Measurements from ENCODE around the gene SPACA4.

SPACA4 gene

GRCh38 chr19:48637948-48638830 lies 31.6 kb downstream of the SPACA4 start:
- intact Hi-C loops (cut with micrococcal nuclease), result loop anchor here (1.0 kb wide), 1 partner anchor 19 kb away; the partner anchor contains the start of genes RPL18 and SPHK2
- H3K36me3 Mint-ChIP-seq (ENCODE audit: low read depth), result peaks cover 51% of the 10 kb centered on the region
- peak overlapping the region; percentile 94 for H3K27ac Mint-ChIP-seq
- H3K27me3 Mint-ChIP-seq, result no peaks in the 10 kb centered on the region
- H3K9me3 Mint-ChIP-seq, result no peaks in the 10 kb centered on the region
- peak overlapping the region; percentile 99 for H3K4me3 Mint-ChIP-seq
- peaks cover 55% of the 10 kb centered on the region for H3K4me1 Mint-ChIP-seq (ENCODE audit: low read depth)

- H3K27ac Mint-ChIP-seq, result peak overlapping the region; percentile 94
- intact Hi-C loops (cut with micrococcal nuclease), result no loop called here
- H3K9me3 Mint-ChIP-seq, result no peaks in the 10 kb centered on the region
- peaks cover 47% of the 10 kb centered on the region for H3K36me3 Mint-ChIP-seq (ENCODE audit: low read depth)
- H3K4me3 Mint-ChIP-seq, result peak overlapping the region; percentile 99
- H3K27me3 Mint-ChIP-seq, result no peaks in the 10 kb centered on the region
- H3K4me1 Mint-ChIP-seq (ENCODE audit: low read depth), result peaks cover 48% of the 10 kb centered on the region
These were observed 32.4 kb downstream of the SPACA4 start for GRCh38 chr19:48638831-48639381.

GRCh38 chr19:48639483-48640375 lies 33.2 kb downstream of the SPACA4 start:
- peak overlapping the region; percentile 94 for H3K27ac Mint-ChIP-seq
- no peaks in the 10 kb centered on the region for H3K9me3 Mint-ChIP-seq
- H3K36me3 Mint-ChIP-seq (ENCODE audit: low read depth), result peaks cover 45% of the 10 kb centered on the region
- peaks cover 48% of the 10 kb centered on the region for H3K4me1 Mint-ChIP-seq (ENCODE audit: low read depth)
- intact Hi-C loops (cut with micrococcal nuclease), result loop anchor here (10.0 kb wide), 1 partner anchor 145 kb away; no protein-coding TSS in a partner anchor
- H3K4me3 Mint-ChIP-seq, result peak overlapping the region; percentile 43
- H3K27me3 Mint-ChIP-seq, result no peaks in the 10 kb centered on the region

DNA sequence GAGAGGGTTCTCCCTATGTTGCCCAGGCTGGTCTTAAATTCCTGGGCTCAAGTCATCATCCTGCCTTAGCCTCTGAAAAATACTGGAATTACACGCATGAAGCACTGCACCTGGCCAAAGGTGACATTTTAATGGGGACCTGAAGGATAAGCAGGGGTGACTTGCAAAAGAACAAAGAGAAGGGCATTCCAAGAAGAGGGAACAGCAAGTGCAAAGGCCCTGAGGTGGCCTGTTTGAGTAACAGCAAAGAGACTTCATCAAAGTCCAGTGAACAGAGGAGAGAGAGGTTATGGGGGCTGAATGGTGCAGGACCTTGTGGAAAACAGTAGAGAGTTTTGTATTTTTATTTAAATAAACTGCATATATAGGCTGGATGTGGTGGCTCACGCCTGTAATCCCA lies 35.3 kb downstream of the SPACA4 start:
- H3K36me3 Mint-ChIP-seq (ENCODE audit: low read depth), result peaks cover 27% of the 10 kb centered on the region
- peaks cover 56% of the 10 kb centered on the region for H3K4me1 Mint-ChIP-seq (ENCODE audit: low read depth)
- H3K27ac Mint-ChIP-seq, result no peak overlapping the region
- no peaks in the 10 kb centered on the region for H3K9me3 Mint-ChIP-seq
- no peaks in the 10 kb centered on the region for H3K27me3 Mint-ChIP-seq
- intact Hi-C loops (cut with micrococcal nuclease), result loop anchor here (10.0 kb wide), 1 partner anchor 143 kb away; no protein-coding TSS in a partner anchor
- H3K4me3 Mint-ChIP-seq, result no peak overlapping the region

GRCh38 chr19:48642862-48643261 lies 36.3 kb downstream of the SPACA4 start:
- H3K9me3 Mint-ChIP-seq, result no peaks in the 10 kb centered on the region
- peaks cover 20% of the 10 kb centered on the region for H3K36me3 Mint-ChIP-seq (ENCODE audit: low read depth)
- intact Hi-C loops (cut with micrococcal nuclease), result loop anchor here (10.0 kb wide), 1 partner anchor 142 kb away; no protein-coding TSS in a partner anchor
- no peaks in the 10 kb centered on the region for H3K27me3 Mint-ChIP-seq
- no peak overlapping the region for H3K27ac Mint-ChIP-seq
- no peak overlapping the region for H3K4me3 Mint-ChIP-seq
- peaks cover 59% of the 10 kb centered on the region for H3K4me1 Mint-ChIP-seq (ENCODE audit: low read depth)

GRCh38 chr19:48644355-48644754 lies 37.8 kb downstream of the SPACA4 start:
- no peak overlapping the region for H3K27ac Mint-ChIP-seq
- H3K9me3 Mint-ChIP-seq, result no peaks in the 10 kb centered on the region
- no peak overlapping the region for H3K4me3 Mint-ChIP-seq
- peaks cover 55% of the 10 kb centered on the region for H3K4me1 Mint-ChIP-seq (ENCODE audit: low read depth)
- no peaks in the 10 kb centered on the region for H3K27me3 Mint-ChIP-seq
- intact Hi-C loops (cut with micrococcal nuclease), result loop anchor here (10.0 kb wide), 1 partner anchor 140 kb away; no protein-coding TSS in a partner anchor
- peaks cover 6% of the 10 kb centered on the region for H3K36me3 Mint-ChIP-seq (ENCODE audit: low read depth)

- intact Hi-C loops (cut with micrococcal nuclease), result loop anchor here (5.0 to 10.0 kb wide), 2 partner anchors 140 to 322 kb away; partner anchors contain the start of gene FTL
- Mint-ChIP-seq H3K9me3 (no peaks in the 10 kb centered on the region), H3K4me3 (peak overlapping the region; percentile 71), H3K27ac (peak overlapping the region; percentile 73), H3K27me3 (no peaks in the 10 kb centered on the region), H3K36me3 (ENCODE audit: low read depth) (peaks cover under 1% of the 10 kb centered on the region), H3K4me1 (ENCODE audit: low read depth) (peaks cover 53% of the 10 kb centered on the region)
These were observed 38.5 kb downstream of the SPACA4 start for GRCh38 chr19:48644839-48645619.

GRCh38 chr19:48645620-48646000 lies 39.1 kb downstream of the SPACA4 start:
- intact Hi-C loops (cut with micrococcal nuclease), result loop anchor here (5.0 to 10.0 kb wide), 2 partner anchors 139 to 322 kb away; partner anchors contain the start of gene FTL
- peaks cover 50% of the 10 kb centered on the region for H3K4me1 Mint-ChIP-seq (ENCODE audit: low read depth)

DNA sequence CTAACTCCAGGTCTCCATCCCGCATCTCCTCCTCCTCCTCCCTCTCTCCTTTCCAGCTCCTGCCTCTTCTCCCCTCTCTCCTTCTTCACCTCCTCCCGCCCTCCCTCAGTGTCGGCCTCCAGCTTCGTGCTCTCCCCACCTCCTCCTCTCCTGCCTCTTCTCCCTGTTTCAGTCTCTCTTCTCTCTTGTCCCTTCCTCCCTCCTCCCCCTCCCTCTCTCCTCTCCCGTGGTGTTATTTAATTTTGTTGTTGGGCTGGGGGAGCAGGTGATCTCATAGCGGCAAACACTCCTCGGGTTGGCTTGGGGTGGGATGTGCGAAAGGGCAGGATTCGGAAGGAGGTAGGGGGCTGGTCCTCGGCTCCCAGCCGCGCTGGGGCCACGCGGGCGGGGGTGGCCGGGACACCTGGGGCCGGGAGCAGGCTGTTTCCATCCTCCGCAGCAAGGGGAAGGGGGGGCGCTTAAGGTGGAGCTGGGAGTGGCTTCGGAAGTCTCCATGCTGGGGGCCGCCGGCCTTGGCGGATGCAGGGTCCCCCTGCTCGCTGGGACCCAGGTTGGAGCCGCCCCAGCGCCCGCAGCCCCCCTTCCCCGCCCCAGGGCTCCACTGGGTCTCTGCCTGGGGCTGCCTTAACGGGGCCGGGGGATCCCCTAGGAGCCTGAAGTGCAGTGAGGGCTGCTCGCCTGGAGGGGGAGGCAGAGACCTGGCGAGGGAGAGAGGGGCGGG lies 39.6 kb downstream of the SPACA4 start, which contains the start of gene CA11:
TSS of gene CA11 (minus strand) at position 187 of the 721 bp plus-strand sequence. CDS start 555 bp downstream, outside the sequence.
- Mint-ChIP-seq H3K9me3 (no peaks in the 10 kb centered on the region), H3K36me3 (ENCODE audit: low read depth) (no peaks in the 10 kb centered on the region), H3K4me1 (ENCODE audit: low read depth) (peaks cover 50% of the 10 kb centered on the region), H3K4me3 (peak within 1 kb of the TSS; percentile 71), H3K27ac (peak within 1 kb of the TSS; percentile 73), H3K27me3 (no peaks in the 10 kb centered on the region)
- intact Hi-C loops (cut with micrococcal nuclease), result loop anchor here (2.0 to 10.0 kb wide), 3 partner anchors 139 to 321 kb away; partner anchors contain the start of gene FTL

More at GRCh38 chr19:48645620-48646000, 39.1 kb downstream of the SPACA4 start:
- peak overlapping the region; percentile 71 for H3K4me3 Mint-ChIP-seq
- H3K27me3 Mint-ChIP-seq, result no peaks in the 10 kb centered on the region
- H3K36me3 Mint-ChIP-seq (ENCODE audit: low read depth), result no peaks in the 10 kb centered on the region
- peak overlapping the region; percentile 73 for H3K27ac Mint-ChIP-seq
- H3K9me3 Mint-ChIP-seq, result no peaks in the 10 kb centered on the region

DNA sequence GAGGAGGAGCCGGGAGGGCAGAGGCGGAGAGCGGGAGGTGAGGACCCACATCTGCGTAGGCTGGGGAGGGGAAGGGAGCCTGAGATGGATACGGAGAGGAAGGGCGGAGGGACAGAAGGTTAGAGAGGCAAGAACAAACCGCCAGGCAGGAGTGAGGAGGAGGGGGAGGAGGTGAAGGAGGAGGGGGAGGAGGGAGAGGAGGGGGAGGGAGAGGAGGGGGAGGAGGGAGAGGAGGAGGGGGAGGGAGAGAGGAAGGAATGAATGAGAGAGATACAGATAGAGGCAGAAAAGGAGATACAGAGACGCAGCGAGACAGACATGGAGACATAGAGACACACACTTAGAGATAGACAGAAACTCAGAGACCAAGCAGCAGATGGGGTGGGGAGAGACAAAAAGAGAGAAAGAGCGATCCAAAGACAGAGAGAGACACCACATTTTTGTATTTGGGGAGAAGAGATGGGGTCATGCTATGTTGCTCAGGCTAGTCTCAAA lies 40.2 kb downstream of the SPACA4 start:
- Mint-ChIP-seq H3K27me3 (no peaks in the 10 kb centered on the region), H3K4me1 (ENCODE audit: low read depth) (peaks cover 52% of the 10 kb centered on the region), H3K4me3 (peak overlapping the region; percentile 71), H3K9me3 (no peaks in the 10 kb centered on the region), H3K27ac (peak overlapping the region; percentile 73), H3K36me3 (ENCODE audit: low read depth) (no peaks in the 10 kb centered on the region)
- intact Hi-C loops (cut with micrococcal nuclease), result loop anchor here (2.0 to 10.0 kb wide), 3 partner anchors 138 to 321 kb away; partner anchors contain the start of gene FTL

DNA sequence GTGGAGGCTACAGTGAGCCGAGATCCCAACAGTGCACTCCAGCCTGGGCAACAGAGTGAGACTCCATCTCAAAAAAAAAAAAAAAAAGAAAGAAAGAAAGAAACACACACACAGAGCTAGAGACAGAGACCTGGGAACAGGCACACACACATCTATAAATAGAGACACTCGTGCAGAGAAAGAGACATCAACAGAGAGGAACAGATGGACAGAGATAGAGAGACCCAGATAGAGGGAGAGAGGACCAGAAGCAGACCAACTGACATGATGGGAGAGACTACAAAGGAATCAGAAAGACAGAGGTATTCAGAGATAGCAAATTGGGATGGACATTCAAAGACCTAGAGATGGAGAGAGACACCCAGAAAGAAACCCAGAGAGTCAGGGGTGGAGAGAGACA lies 41.6 kb downstream of the SPACA4 start:
- Mint-ChIP-seq H3K4me3 (no peak overlapping the region), H3K9me3 (no peaks in the 10 kb centered on the region), H3K27me3 (no peaks in the 10 kb centered on the region), H3K27ac (peak overlapping the region; percentile 73), H3K36me3 (ENCODE audit: low read depth) (no peaks in the 10 kb centered on the region), H3K4me1 (ENCODE audit: low read depth) (peaks cover 64% of the 10 kb centered on the region)
- intact Hi-C loops (cut with micrococcal nuclease), result loop anchor here (5.0 to 10.0 kb wide), 2 partner anchors 137 to 319 kb away; partner anchors contain the start of gene FTL
